IPS-15b (cell line): Measurements from ENCODE around the gene HLA-E.
"Not testable (repeated sequence)": the region's sequence is repeated elsewhere in the genome, so short reads cannot be mapped to it uniquely, and the experiment has no call there.

Source experiments
- H3K27me3 ChIP-seq: one replicate; pipeline ENCODE4 v1.6.1; 2013; ENCODE audit warnings: low read length; ENCODE audit not compliant: control insufficient read depth, insufficient read depth
- H3K36me3 ChIP-seq: one replicate; pipeline ENCODE4 v1.6.1; 2013; ENCODE audit warnings: low read length; ENCODE audit not compliant: control insufficient read depth, insufficient read depth
- H3K4me1 ChIP-seq: one replicate; pipeline ENCODE4 v1.6.1; 2013; ENCODE audit warnings: mild to moderate bottlenecking, low read length; ENCODE audit not compliant: control insufficient read depth, insufficient read depth
- H3K4me3 ChIP-seq: one replicate; pipeline ENCODE4 v1.5.1; 2013; ENCODE audit warnings: low read depth, low read length
- H3K9ac ChIP-seq: one replicate; pipeline ENCODE4 v1.6.1; 2013; ENCODE audit warnings: low read depth, mild to moderate bottlenecking, low read length
- H3K9me3 ChIP-seq: one replicate; pipeline ENCODE4 v1.6.1; 2013; ENCODE audit warnings: mild to moderate bottlenecking, low read length; ENCODE audit not compliant: control insufficient read depth, insufficient read depth

The HLA-E gene

GRCh38 chr6:30459145-30459544, 30.2 kb upstream of the HLA-E start:
- peaks cover 98% of the 10 kb centered on the region for H3K27me3 ChIP-seq
- no peaks in the 10 kb centered on the region for H3K9me3 ChIP-seq
- no peaks in the 10 kb centered on the region for H3K36me3 ChIP-seq
- H3K4me1 ChIP-seq, result no peaks in the 10 kb centered on the region
- H3K4me3 ChIP-seq, result no peak overlapping the region
- H3K9ac ChIP-seq, result no peak overlapping the region

DNA sequence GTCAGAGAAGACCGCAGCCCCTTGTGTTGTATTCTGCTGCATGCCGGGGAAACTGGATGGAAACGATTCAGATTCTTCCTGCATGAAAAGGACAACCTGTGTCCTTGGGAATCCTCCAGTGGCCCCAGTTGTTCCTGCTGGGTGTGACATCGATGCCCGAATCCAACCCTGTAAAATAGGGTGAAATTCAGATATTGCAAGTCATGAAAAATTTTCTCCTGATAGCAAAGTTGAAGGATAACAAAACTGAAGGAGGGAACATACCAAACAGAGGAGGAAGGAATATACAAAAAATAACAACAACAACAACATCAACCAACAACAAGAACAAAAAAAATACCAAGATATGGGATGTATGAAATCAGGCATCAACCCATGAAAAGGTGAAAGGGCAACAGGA, 28.3 kb upstream of the HLA-E start:
- no peaks in the 10 kb centered on the region for H3K4me1 ChIP-seq
- H3K9me3 ChIP-seq, result no peaks in the 10 kb centered on the region
- H3K27me3 ChIP-seq, result peaks cover 98% of the 10 kb centered on the region
- H3K9ac ChIP-seq, result no peak overlapping the region
- no peak overlapping the region for H3K4me3 ChIP-seq
- H3K36me3 ChIP-seq, result no peaks in the 10 kb centered on the region

- Histone ChIP-seq H3K9ac (no peak overlapping the region), H3K36me3 (no peaks in the 10 kb centered on the region), H3K4me1 (no peaks in the 10 kb centered on the region), H3K9me3 (no peaks in the 10 kb centered on the region), H3K4me3 (no peak overlapping the region), H3K27me3 (peaks cover 100% of the 10 kb centered on the region)
These were observed 26.8 kb upstream of the HLA-E start for GRCh38 chr6:30462482-30462881.

GRCh38 chr6:30463242-30463641, 26.1 kb upstream of the HLA-E start:
- no peaks in the 10 kb centered on the region for H3K9me3 ChIP-seq
- no peak overlapping the region for H3K9ac ChIP-seq
- H3K27me3 ChIP-seq, result peaks cover 98% of the 10 kb centered on the region
- no peaks in the 10 kb centered on the region for H3K4me1 ChIP-seq
- no peak overlapping the region for H3K4me3 ChIP-seq
- H3K36me3 ChIP-seq, result no peaks in the 10 kb centered on the region

- Histone ChIP-seq H3K27me3 (peaks cover 97% of the 10 kb centered on the region), H3K4me3 (no peak overlapping the region), H3K9ac (no peak overlapping the region), H3K9me3 (no peaks in the 10 kb centered on the region), H3K4me1 (no peaks in the 10 kb centered on the region), H3K36me3 (no peaks in the 10 kb centered on the region)
These were observed 25.4 kb upstream of the HLA-E start for GRCh38 chr6:30463651-30464618.

DNA sequence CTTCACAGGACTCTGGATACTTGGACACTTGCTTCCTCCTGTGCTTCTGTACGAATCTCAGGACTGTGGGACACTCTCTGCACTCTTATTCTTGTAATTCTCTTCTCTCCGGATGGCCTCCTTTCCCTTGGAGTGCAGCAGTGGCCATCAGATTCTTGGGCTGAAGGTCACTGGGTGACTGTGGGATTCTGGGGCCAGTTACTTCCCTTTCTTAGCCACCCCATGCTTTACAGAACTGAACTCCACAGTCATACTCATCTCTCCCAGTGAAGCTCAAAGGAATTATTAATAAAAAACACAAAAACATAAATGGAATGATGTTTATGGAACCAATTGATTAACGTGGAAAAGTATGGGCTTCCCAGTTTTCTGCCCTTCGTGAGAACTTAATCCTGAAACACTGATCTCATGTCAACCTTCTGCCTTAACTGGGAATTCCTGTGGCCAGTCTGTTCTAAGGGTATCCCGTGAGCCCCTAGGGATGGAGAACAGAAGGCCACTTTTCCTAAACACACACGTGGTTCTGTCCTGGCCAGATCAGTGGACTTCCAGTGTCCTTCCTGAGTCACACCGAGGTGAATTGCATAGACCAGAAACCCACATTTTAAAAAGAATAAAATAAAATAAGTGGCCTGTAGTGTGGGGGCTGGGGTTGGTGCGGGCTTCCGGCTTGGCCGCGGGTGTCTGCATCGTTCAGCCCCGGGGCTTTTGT, 23.6 kb upstream of the HLA-E start:
- Histone ChIP-seq H3K4me3 (peak overlapping the region; percentile 51), H3K4me1 (no peaks in the 10 kb centered on the region), H3K27me3 (peaks cover 97% of the 10 kb centered on the region), H3K9ac (no peak overlapping the region), H3K36me3 (no peaks in the 10 kb centered on the region), H3K9me3 (no peaks in the 10 kb centered on the region)

GRCh38 chr6:30470968-30471367, 18.3 kb upstream of the HLA-E start:
- peaks cover 54% of the 10 kb centered on the region for H3K27me3 ChIP-seq
- H3K9me3 ChIP-seq, result no peaks in the 10 kb centered on the region
- H3K4me3 ChIP-seq, result no peak overlapping the region
- no peaks in the 10 kb centered on the region for H3K4me1 ChIP-seq
- no peaks in the 10 kb centered on the region for H3K36me3 ChIP-seq
- no peak overlapping the region for H3K9ac ChIP-seq

DNA sequence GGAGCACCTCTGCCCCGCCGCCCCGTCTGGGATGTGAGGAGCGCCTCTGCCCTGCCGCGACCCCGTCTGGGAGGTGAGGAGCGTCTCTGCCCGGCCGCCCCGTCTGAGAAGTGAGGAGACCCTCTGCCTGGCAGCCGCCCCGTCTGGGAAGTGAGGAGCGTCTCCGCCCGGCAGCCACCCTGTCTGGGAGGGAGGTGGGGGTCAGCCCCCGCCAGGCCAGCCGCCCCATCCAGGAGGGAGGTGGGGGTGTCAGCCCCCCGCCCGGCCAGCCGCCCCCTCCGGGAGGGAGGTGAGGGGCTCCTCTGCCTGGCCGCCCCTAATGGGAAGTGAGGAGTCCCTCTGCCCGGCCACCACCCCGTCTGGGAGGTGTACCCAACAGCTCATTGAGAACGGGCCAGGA, 14.2 kb upstream of the HLA-E start:
- peaks cover 41% of the 10 kb centered on the region for H3K27me3 ChIP-seq
- H3K4me3 ChIP-seq, H3K9me3 ChIP-seq, H3K36me3 ChIP-seq, H3K4me1 ChIP-seq, H3K9ac ChIP-seq: not testable (repeated sequence)

DNA sequence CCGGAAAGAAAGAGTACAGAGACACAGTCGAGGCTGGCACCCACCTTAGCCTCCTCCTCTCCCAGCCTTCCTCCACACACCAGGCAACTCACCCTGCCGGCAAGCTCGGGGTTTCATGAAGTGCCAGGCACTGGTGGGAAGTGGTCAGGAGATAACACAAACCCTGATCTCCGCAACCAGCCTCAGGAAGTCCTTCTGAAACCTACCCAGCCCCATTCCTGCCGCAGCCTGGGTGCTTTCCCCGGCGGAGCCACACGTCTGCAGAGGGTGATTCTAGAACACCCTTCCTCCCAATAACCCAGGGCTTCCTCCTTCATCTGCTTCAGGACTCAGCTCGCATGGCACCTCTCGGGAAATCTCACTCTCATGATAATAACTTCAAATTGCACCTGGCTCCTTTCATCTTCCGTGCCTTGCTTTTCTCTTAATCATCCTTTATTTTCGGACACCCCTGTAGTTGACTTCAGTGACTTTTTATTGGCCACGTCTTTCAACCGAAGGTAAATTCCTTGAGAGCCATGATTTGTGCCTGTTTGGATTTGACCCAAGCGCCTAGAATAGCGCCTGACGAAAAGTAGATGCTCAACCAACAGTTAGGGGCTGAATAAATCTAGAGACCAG, 8.7 kb upstream of the HLA-E start:
- Histone ChIP-seq H3K27me3 (peaks cover 58% of the 10 kb centered on the region), H3K36me3 (no peaks in the 10 kb centered on the region), H3K9ac (no peak overlapping the region), H3K9me3 (no peaks in the 10 kb centered on the region), H3K4me1 (no peaks in the 10 kb centered on the region), H3K4me3 (peak overlapping the region; percentile 68)

DNA sequence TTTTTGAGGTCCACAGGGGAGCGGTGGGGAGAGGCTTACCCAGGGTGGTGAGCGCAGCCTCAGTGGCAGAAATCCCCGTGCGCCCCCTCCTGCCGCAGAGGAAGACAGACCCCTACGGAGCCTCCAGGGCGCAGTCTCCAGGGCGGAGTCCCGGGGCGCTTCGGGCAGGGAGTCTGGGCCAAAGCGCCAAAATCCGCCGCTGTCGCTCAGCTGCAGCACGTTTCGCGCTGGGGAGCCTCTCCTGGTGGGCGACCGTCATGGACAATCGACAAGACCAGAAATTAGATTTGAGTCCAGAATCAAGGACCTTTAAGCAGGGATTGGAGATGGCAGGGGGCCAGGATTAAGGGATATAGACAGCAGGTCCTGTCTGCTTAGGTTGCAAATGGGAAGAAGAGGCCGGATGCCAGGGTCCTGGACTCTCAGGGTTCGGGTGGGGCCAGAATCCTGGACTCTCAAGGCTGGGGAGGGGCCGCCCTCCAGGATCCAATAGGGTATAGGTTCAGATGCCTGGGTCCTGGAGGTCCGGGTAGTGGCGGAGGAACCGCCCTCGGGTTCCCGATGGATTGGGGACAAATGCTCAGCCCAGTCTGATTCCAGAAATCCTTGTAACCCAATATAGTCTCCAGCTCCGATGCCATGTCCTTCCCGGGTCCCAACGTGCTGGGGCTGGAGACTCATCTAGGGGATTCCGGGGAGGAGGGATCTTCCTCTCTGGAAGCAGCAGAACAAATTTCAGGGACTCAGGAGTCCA, 7.9 kb upstream of the HLA-E start:
- no peaks in the 10 kb centered on the region for H3K9me3 ChIP-seq
- H3K27me3 ChIP-seq, result peaks cover 63% of the 10 kb centered on the region
- no peaks in the 10 kb centered on the region for H3K36me3 ChIP-seq
- H3K4me3 ChIP-seq, result peak overlapping the region; percentile 68
- no peak overlapping the region for H3K9ac ChIP-seq
- H3K4me1 ChIP-seq, result no peaks in the 10 kb centered on the region

- Histone ChIP-seq H3K27me3 (peaks cover 63% of the 10 kb centered on the region), H3K4me3 (peak overlapping the region; percentile 68)
- not testable (repeated sequence) for H3K4me1 ChIP-seq, H3K9ac ChIP-seq, H3K9me3 ChIP-seq, H3K36me3 ChIP-seq
These were observed 7.2 kb upstream of the HLA-E start for GRCh38 chr6:30481965-30482644.
